Adrenal gland (tissue), 12 donors: ENCODE measurements around the gene TMEM273. TPM values are rescaled to one million over a fixed set of nuclear protein-coding genes. Genes with fewer than 3 reads are reported as not detected.

Source experiments
- DNase-seq, 7 donors: peaks; one replicate each; pipeline ENCODE4 v3.0.0-alpha.2; 2019 to 2020
- H3K27ac ChIP-seq, 5 donors: fragments of 200-600 bp; sonication (generic) in 4 of 5; 1 replicate in 3 of 5; 2 replicates in 2 of 5; pipeline versions ENCODE4 v1.5.1 to v1.8.0; 2016 to 2020; ENCODE audit warnings: mild to moderate bottlenecking in 1 of 5
- H3K27me3 ChIP-seq: fragments of 200-600 bp; 2 replicates; pipeline ENCODE4 v1.8.0; 2021
- H3K36me3 ChIP-seq, 2 donors: fragments of 200-600 bp; replicated peaks in 1 of 2; 1 replicate in 1 of 2; 2 replicates in 1 of 2; pipeline versions ENCODE4 v1.5.1 to v1.8.0; 2018 to 2022
- H3K4me1 ChIP-seq, 2 donors: fragments of 200-600 bp; replicated peaks in 1 of 2; 1 replicate in 1 of 2; 2 replicates in 1 of 2; pipeline versions ENCODE4 v1.5.1 to v1.8.0; 2018 to 2021
- H3K4me3 ChIP-seq, 4 donors: fragments of 200-600 bp; sonication (generic) in 3 of 4; one replicate each; pipeline ENCODE4 v1.5.1; 2016 to 2018
- H3K9me3 ChIP-seq, 3 donors: fragments of 200-600 bp; sonication (generic) in 1 of 3; replicated peaks in 1 of 3; 1 replicate in 2 of 3; 2 replicates in 1 of 3; pipeline versions ENCODE4 v1.5.1 to v1.8.0; 2016 to 2021
- POLR2A ChIP-seq, 2 donors: fragments of 450-650 bp; IDR thresholded peaks; one replicate each; pipeline ENCODE4 v1.6.1; 2017; ENCODE audit warnings: antibody characterized with exemption in 2 of 2, mild to moderate bottlenecking in 2 of 2, moderate library complexity in 1 of 2
- WGBS, 4 donors: extraction: QIAGEN DNeasy Blood & Tissue Kit in 2 of 4; methylation state at CpG; one replicate each; pipeline versions ENCODE4 v1.1.5 to v1.1.7; 2013 to 2017; 5-methylcytosine and 5-hydroxymethylcytosine counted together
- intact Hi-C, 2 donors: fragments of 100-400 bp; cut with DNase I; formaldehyde crosslinking; loops; one replicate each; pipeline versions ENCODE4 v1.14.1 to v1.15.0; 2022 to 2023
- polyA plus RNA-seq, 3 donors: library from polyadenylated mRNA; stranded (reverse); fragments of 200-250 nt in 2 of 3; fragments of 350-450 nt in 1 of 3; fragmentation: Illumina TruSeq in 1 of 3; extraction: RNeasy Lipid Tissue Mini Kit (QIAGEN cat#74804) in 1 of 3; gene quantifications; one replicate each; pipeline ENCODE4 v1.2.3, GENCODE V29; 2013 to 2014
- total RNA-seq, 9 donors: library from RNA; depleted of rRNA in 4 of 9; stranded (reverse); fragments of >200 nt in 4 of 9; fragments of 120-200 nt in 1 of 9; fragmentation: NEBNext Ultra II Directional in 1 of 9; extraction: Animal tissue kit (Norgen Biotek cat#: 25700) in 1 of 9; gene quantifications; one replicate each; pipeline versions ENCODE4 v1.1.0 to v1.2.4, GENCODE V29; 2013 to 2023
- TF ChIP-seq, protein P1 (sequence below), 6 experiments: fragments of 450-650 bp in 4 of 6; fragments of 200-600 bp in 2 of 6; sonication (generic) in 1 of 6; IDR thresholded peaks; 1 replicate in 5 of 6; 2 replicates in 1 of 6; pipeline versions ENCODE4 v1.5.1 to v1.8.0; 2016 to 2021; ENCODE audit warnings: antibody characterized with exemption in 6 of 6, mild to moderate bottlenecking in 2 of 6, moderate library complexity in 1 of 6
- donor health status: healthy with polysubstance abuse.
- donor health status: Bipolar disorder and iron deficiency.
- donor health status: DM: yes; HTN: yes; CAD: no.
- donor health status: DM: no; HTN: no; CAD: no.
- donor health status: DM: no; HTN: no; CAD: no.
- donor health status: DM: yes; HTN: yes; CAD: no.

Gene TMEM273
- total and polyA plus RNA-seq, 12 donors: 2.0 to 10.0 (median 5.8) TPM; not detected in 1

- Histone ChIP-seq H3K4me3 (no peak overlapping the region), H3K27ac (no peak overlapping the region), H3K4me1 (no peaks in the 10 kb centered on the region), H3K27me3 (no peaks in the 10 kb centered on the region), H3K36me3 (no peaks in the 10 kb centered on the region), H3K9me3 (no peaks in the 10 kb centered on the region)
- intact Hi-C loops: no loop called here
- TF ChIP-seq, protein P1, sequence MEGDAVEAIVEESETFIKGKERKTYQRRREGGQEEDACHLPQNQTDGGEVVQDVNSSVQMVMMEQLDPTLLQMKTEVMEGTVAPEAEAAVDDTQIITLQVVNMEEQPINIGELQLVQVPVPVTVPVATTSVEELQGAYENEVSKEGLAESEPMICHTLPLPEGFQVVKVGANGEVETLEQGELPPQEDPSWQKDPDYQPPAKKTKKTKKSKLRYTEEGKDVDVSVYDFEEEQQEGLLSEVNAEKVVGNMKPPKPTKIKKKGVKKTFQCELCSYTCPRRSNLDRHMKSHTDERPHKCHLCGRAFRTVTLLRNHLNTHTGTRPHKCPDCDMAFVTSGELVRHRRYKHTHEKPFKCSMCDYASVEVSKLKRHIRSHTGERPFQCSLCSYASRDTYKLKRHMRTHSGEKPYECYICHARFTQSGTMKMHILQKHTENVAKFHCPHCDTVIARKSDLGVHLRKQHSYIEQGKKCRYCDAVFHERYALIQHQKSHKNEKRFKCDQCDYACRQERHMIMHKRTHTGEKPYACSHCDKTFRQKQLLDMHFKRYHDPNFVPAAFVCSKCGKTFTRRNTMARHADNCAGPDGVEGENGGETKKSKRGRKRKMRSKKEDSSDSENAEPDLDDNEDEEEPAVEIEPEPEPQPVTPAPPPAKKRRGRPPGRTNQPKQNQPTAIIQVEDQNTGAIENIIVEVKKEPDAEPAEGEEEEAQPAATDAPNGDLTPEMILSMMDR (IDR thresholded peaks at IDR 0.05): no peak
- no peak for TF ChIP-seq POLR2A (IDR thresholded peaks at IDR 0.05)
- WGBS, 4 donors: 79 to 93% (median 88%) methylated on average over 1 of the region's 1 CpG
- DNase-seq: no peak
Observed at GRCh38 chr10:49220031-49220430, 31.8 kb upstream of the TMEM273 start.

- 53 to 63% (median 62%) methylated on average over 2 of the region's 2 CpGs for whole genome bisulfite sequencing, 4 donors
- no peaks in the 10 kb centered on the region for H3K9me3 ChIP-seq
- no peaks in the 10 kb centered on the region for H3K4me1 ChIP-seq
- no peaks in the 10 kb centered on the region for H3K36me3 ChIP-seq
- DNase-seq: no peak
- no peak overlapping the region for H3K4me3 ChIP-seq
- no peak for TF ChIP-seq POLR2A (IDR thresholded peaks at IDR 0.05)
- TF ChIP-seq, protein P1 (IDR thresholded peaks at IDR 0.05): no peak
- no peaks in the 10 kb centered on the region for H3K27me3 ChIP-seq
- intact Hi-C loops: no loop called here
- no peak overlapping the region for H3K27ac ChIP-seq
Observed at GRCh38 chr10:49219248-49219647, 31.1 kb upstream of the TMEM273 start.

DNA sequence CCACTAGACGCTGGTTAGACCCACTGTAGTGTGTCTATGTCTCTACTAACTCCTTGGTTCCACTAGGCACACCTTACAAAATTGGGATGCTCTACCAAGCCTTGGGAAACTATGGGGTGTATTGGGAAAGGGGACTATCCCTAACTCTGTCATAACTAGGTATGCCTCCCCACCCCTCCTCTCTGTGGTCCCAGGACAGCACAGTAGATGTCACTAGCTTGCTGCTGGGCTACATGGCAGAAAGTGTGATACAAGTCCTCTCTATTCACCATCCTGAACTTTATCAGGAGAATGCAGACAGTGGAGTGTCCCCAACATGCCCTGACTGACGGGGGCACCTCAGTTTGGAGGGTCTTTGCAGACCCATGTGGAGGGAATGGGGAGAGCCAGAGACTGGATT, 30.3 kb upstream of the TMEM273 start:
- Histone ChIP-seq H3K4me3 (no peak overlapping the region), H3K9me3 (no peaks in the 10 kb centered on the region), H3K36me3 (no peaks in the 10 kb centered on the region), H3K27ac (no peak overlapping the region), H3K4me1 (no peaks in the 10 kb centered on the region), H3K27me3 (no peaks in the 10 kb centered on the region)
- TF ChIP-seq POLR2A (IDR thresholded peaks at IDR 0.05): no peak
- TF ChIP-seq, protein P1 (IDR thresholded peaks at IDR 0.05): no peak
- DNase-seq: no peak
- intact Hi-C loops: no loop called here
- WGBS, 4 donors: 62 to 82% (median 68%) methylated on average over 1 to 2 of the region's 2 CpGs

GRCh38 chr10:49217645-49218044, 29.5 kb upstream of the TMEM273 start:
- no peak for DNase-seq
- TF ChIP-seq, protein P1 (IDR thresholded peaks at IDR 0.05): no peak
- TF ChIP-seq POLR2A (IDR thresholded peaks at IDR 0.05): no peak
- H3K4me3 ChIP-seq: no peak overlapping the region
- 40 to 54% (median 47%) methylated on average over 2 of the region's 2 CpGs for WGBS, 4 donors
- no peaks in the 10 kb centered on the region for H3K27me3 ChIP-seq
- H3K4me1 ChIP-seq: no peaks in the 10 kb centered on the region
- no peaks in the 10 kb centered on the region for H3K36me3 ChIP-seq
- no peak overlapping the region for H3K27ac ChIP-seq
- intact Hi-C loops: no loop called here
- H3K9me3 ChIP-seq: no peaks in the 10 kb centered on the region
